Stimulated activated naive CD8-positive, alpha-beta T cell treated with anti-CD3 and anti-CD28 coated beads, Interleukin-15, Interleukin-2, amounts not matched to agents 100 ng/mL and 50 ng/mL, for 24 hours (primary cell): ENCODE measurements around the gene DENND1A.
"Not testable (repeated sequence)": the region's sequence is repeated elsewhere in the genome, so short reads cannot be mapped to it uniquely, and the experiment has no call there.

Experiments
- H3K27ac Mint-ChIP-seq: one replicate; pipeline ENCODE4 v1.8.0; 2021; ENCODE audit warnings: mild to moderate bottlenecking, mixed read lengths
- H3K27me3 Mint-ChIP-seq: one replicate; pipeline ENCODE4 v1.8.0; 2021; ENCODE audit warnings: mixed read lengths
- H3K36me3 Mint-ChIP-seq: one replicate; pipeline ENCODE4 v1.8.0; 2021; ENCODE audit warnings: low read depth, mixed read lengths
- H3K4me1 Mint-ChIP-seq: one replicate; pipeline ENCODE4 v1.8.0; 2021; ENCODE audit warnings: low read depth, mixed read lengths
- H3K4me3 Mint-ChIP-seq: one replicate; pipeline ENCODE4 v1.8.0; 2021; ENCODE audit warnings: mild to moderate bottlenecking, mixed read lengths
- H3K9me3 Mint-ChIP-seq: one replicate; pipeline ENCODE4 v1.8.0; 2021; ENCODE audit warnings: mixed read lengths

DENND1A gene

DNA sequence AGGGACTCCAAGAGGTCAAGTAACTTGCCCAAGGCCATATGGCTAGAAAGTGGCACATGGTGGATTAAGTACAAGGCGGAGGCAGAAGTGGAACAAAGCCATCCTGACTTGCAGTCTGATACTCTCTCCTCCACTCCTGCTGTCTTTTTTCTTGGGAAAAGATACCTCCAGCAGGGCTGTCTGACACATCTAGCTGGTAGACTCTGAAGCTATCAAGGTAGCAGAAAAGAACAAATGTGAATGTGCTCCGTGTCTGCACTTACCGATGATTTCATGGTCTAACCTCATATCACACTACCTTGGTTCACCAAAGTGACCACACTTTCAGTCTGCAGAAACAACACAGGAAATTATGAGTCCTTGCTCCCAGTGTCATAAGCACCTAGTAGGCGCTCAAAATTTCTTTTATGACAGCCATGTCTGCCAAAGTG, 289.1 kb downstream of the DENND1A start:
- Mint-ChIP-seq H3K36me3 (peaks cover 23% of the 10 kb centered on the region), H3K27ac (peak overlapping the region; percentile 84)

DNA sequence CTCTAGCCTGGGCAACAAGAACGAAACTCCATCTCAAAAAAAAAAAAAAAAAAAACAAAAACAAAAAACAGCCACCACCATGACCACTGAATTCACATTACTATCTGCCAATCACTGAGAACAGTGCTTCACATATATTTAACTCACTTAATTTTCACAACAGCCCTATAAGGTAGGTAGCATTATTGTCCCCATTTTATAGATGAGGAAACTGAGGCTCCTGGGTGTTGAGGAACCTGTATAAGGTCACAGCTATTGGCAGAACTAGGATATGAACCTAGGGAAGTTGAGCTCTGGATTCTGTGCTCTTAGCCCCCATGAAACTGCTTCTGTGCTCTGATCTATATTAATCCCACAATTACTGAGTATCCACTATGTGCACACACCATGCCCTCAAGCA, 290.2 kb downstream of the DENND1A start:
- H3K27me3 Mint-ChIP-seq, result no peaks in the 10 kb centered on the region
- no peak overlapping the region for H3K27ac Mint-ChIP-seq
- no peak overlapping the region for H3K4me3 Mint-ChIP-seq
- H3K36me3 Mint-ChIP-seq, result peaks cover 14% of the 10 kb centered on the region
- peaks cover 64% of the 10 kb centered on the region for H3K4me1 Mint-ChIP-seq
- no peaks in the 10 kb centered on the region for H3K9me3 Mint-ChIP-seq

More for the DNA sequence above, 289.1 kb downstream of the DENND1A start:
- Mint-ChIP-seq H3K9me3 (no peaks in the 10 kb centered on the region), H3K27me3 (no peaks in the 10 kb centered on the region), H3K4me1 (peaks cover 54% of the 10 kb centered on the region), H3K4me3 (peak overlapping the region; percentile 35)

DNA sequence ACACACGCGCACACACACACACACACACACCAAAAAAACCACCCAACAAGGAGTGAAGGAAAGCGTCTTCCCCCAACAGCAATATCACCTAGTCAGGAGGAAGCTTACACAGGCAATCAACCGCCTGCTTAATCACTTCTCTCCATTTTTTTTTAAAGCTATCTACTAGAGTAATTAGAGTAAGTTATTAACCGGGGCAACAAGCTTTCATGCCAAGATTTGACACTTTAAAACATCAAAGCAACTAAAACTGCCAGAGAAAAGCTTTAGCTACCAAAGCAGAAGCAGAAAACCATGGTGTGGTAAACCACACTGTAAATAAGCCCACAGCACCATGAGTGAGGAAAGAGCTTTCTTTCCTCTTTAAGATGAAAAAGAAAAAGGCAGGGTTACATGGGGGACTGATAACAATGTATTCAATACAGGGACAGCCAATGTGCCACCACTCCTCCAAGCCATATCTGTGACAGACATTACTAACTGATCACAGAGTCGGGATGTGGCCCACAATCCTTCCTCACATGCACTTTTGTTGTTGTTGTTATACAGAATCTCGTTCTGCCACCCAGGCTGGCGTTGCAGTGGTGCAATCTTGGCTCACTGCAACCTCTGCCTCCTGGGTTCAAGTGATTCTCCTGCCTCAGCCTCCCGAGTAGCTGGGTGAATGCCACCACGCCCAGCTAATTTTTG, 291.8 kb downstream of the DENND1A start:
- Mint-ChIP-seq H3K4me1 (peaks cover 67% of the 10 kb centered on the region), H3K36me3 (peaks cover under 1% of the 10 kb centered on the region), H3K27me3 (no peaks in the 10 kb centered on the region), H3K9me3 (no peaks in the 10 kb centered on the region), H3K4me3 (peak overlapping the region; percentile 73), H3K27ac (peak overlapping the region; percentile 81)

DNA sequence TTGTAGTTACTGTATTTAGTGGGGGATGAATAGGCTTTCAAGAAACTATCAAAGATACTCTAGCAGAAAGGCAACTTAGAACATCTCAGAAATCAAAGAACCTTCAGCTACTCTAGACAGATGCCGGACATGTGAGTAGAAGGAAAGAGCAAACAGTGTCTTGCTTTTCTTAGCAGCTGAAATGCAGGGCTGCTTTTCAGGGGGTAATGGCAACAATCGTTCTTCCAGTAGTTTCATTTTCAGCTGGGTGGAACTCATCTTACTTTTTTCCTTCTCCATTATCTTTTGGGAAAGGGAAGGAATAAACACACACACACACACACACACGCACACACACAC, 292.4 kb downstream of the DENND1A start:
- H3K27me3 Mint-ChIP-seq, result no peaks in the 10 kb centered on the region
- H3K36me3 Mint-ChIP-seq, result no peaks in the 10 kb centered on the region
- H3K4me3 Mint-ChIP-seq, result peak overlapping the region; percentile 73
- H3K27ac Mint-ChIP-seq, result peak overlapping the region; percentile 81
- peaks cover 67% of the 10 kb centered on the region for H3K4me1 Mint-ChIP-seq
- H3K9me3 Mint-ChIP-seq, result no peaks in the 10 kb centered on the region

DNA sequence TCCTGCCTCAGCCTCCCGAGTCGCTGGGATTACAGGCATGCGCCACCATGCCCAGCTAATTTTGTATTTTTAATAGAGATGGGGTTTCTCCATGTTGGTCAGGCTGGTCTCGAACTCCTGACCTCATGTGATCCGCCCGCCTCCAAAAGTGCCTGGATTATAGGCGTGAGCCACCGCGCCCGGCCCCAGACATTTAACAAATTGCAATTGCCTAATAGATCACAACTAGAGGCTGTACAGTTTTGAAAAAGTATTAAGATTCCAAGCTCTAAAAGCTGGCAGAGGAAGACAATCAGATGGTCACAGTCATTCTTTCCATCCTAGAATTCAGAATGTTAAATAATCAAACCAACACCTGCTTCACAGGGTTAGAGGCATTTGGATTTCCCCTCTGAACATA, 293.1 kb downstream of the DENND1A start:
- peaks cover 67% of the 10 kb centered on the region for H3K4me1 Mint-ChIP-seq
- not testable (repeated sequence) for H3K36me3 Mint-ChIP-seq, H3K4me3 Mint-ChIP-seq, H3K27me3 Mint-ChIP-seq, H3K9me3 Mint-ChIP-seq
- peak overlapping the region; percentile 52 for H3K27ac Mint-ChIP-seq

DNA sequence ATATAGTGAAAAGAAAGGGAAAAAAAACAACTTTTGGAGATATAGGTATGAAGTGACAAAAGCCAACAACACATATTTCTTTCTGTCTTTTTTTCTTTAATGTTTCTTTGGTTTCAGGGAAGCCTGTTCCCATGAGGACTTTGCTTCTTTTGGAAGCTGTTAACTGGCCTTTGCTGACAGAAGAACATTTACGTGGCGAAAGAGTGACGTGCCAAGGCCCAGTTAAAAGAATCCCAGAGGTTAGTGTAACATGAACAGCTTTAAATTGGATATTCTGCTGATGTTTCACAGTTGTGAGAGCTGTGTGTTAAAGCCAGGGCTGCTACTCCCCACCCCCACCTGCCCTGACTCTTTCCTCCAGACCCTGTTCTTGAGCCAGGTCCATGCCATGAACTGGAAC, 298.1 kb downstream of the DENND1A start:
- no peak overlapping the region for H3K27ac Mint-ChIP-seq
- peaks cover 23% of the 10 kb centered on the region for H3K4me1 Mint-ChIP-seq
- no peaks in the 10 kb centered on the region for H3K9me3 Mint-ChIP-seq
- no peak overlapping the region for H3K4me3 Mint-ChIP-seq
- peaks cover 28% of the 10 kb centered on the region for H3K36me3 Mint-ChIP-seq
- no peaks in the 10 kb centered on the region for H3K27me3 Mint-ChIP-seq

DNA sequence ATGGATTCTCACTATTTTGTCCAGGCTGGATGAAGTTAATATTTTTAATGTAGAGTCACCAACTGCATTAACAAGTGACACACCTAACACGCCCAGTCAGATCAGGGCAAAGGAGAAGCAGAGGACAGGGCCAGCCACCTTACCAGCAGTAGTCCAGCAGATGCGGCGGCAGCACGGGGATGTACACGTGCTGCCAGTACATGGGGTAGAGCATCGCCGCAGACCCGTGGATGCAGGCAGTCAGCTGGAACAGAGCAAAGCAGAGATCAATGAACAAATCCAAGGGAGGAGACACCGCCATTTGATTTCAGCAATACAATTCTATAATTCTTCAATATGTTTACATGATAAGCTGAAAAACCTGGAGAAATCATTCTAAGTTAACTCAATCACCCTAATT, 299.7 kb downstream of the DENND1A start:
- Mint-ChIP-seq H3K4me3 (no peak overlapping the region), H3K36me3 (peaks cover 28% of the 10 kb centered on the region), H3K4me1 (peaks cover 8% of the 10 kb centered on the region), H3K27ac (no peak overlapping the region), H3K27me3 (no peaks in the 10 kb centered on the region), H3K9me3 (no peaks in the 10 kb centered on the region)

DNA sequence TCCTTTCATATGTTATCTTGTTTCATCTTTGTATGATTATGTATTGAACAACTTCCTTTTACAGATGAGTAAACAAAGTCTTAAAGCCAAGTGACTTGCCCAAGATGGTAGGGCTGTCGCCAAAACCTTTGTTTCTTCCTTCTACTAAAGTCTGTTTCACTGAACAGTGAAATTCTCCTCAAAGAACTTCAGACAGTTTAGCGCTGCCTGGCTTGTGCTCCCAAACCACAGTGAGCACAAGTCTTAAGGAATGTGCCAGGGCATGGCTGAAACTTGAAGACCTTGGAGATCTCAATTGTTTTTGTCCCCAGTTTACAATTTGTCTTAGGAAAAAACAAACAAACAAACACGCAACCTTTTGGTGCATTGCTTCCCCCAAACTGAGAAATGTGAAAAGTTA, 300.4 kb downstream of the DENND1A start:
- no peak overlapping the region for H3K27ac Mint-ChIP-seq
- H3K4me1 Mint-ChIP-seq, result peaks cover under 1% of the 10 kb centered on the region
- no peaks in the 10 kb centered on the region for H3K27me3 Mint-ChIP-seq
- peaks cover 33% of the 10 kb centered on the region for H3K36me3 Mint-ChIP-seq
- no peak overlapping the region for H3K4me3 Mint-ChIP-seq
- H3K9me3 Mint-ChIP-seq, result no peaks in the 10 kb centered on the region

DNA sequence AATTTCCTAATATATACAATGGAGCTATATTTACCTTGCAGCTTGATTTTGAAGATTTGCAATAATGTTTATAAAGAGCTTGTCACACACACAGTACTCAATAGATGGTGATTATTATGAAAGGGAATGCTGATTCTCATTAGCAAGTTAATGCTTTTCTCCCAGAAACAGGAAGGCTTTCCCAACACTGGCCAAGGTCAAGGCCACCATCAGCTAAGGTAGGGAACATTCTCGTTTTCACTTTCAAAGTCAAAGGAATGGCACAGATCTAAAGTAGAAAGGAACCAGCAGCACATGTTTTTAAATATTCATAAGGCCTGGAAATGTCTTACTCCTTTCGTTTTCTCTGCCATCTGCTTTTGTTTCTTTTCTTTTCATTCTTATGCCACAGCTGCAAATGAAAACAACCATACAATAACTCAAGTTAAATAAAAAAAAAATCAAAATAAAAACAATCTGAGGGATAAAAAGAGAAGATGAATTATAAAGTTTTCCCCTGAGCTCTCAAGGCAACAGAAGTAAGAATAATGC, 307.1 kb downstream of the DENND1A start:
- Mint-ChIP-seq H3K36me3 (peaks cover 30% of the 10 kb centered on the region), H3K4me3 (no peak overlapping the region), H3K27me3 (no peaks in the 10 kb centered on the region), H3K9me3 (no peaks in the 10 kb centered on the region), H3K4me1 (peaks cover 2% of the 10 kb centered on the region), H3K27ac (no peak overlapping the region)

DNA sequence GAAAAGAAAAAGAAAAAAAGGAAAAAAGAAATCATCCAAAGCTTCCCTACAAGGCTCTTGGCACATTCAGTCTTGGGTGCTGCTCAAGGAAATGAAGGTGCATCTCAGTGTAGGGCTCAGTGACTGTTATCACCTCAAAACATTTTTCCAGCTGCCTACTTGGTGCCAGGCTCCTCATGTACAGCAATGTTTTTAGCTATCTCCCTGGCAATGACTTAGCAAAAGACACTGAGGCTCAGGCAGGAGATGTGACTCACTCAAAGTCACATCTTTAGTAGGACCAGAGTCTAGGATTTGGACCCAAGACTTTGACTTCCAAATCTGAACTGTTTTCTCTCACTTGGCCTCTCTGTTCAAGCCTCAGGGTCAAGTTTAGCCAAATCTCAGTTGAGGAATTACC, 309.7 kb downstream of the DENND1A start:
- Mint-ChIP-seq H3K9me3 (no peaks in the 10 kb centered on the region), H3K4me3 (no peak overlapping the region), H3K4me1 (peaks cover 17% of the 10 kb centered on the region), H3K27me3 (no peaks in the 10 kb centered on the region), H3K27ac (no peak overlapping the region), H3K36me3 (peaks cover 32% of the 10 kb centered on the region)

DNA sequence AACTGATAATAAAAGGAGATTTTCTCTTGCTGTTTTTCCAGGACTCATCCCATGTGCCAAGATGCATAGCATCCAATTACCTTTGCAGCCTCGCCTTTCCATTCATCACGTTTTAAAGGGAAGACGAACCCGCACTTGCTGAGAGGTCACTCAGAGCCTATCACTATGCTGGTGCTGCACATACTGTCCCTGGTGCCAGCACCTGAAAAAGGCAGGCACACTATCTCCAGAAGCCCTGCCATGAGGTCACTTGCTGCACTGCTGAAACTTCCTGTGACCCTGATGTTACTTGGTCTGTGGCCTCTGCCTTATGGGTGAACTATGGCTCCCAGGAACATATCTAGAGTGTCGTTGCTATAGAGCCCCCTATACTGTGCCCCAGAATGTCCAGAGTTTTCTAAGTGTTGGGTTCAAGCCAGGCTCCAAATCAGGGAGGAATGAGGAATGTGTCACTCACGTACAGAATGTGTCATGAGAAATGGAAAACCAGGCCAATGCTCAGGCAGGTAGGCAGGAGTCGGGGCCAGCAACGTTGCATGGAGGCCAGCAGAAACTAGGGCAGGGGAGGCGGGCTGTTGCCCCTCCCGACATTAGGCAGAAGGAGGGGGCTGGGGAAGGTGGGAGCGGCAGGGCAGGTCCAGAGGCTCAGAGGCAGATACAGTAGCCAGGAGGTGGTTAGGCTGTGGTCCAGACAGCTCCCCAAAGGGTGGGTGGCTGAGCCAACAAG, 311.8 kb downstream of the DENND1A start:
- Mint-ChIP-seq H3K4me3 (no peak overlapping the region), H3K27me3 (no peaks in the 10 kb centered on the region), H3K9me3 (no peaks in the 10 kb centered on the region), H3K4me1 (peaks cover 17% of the 10 kb centered on the region), H3K27ac (no peak overlapping the region), H3K36me3 (peaks cover 20% of the 10 kb centered on the region)

DNA sequence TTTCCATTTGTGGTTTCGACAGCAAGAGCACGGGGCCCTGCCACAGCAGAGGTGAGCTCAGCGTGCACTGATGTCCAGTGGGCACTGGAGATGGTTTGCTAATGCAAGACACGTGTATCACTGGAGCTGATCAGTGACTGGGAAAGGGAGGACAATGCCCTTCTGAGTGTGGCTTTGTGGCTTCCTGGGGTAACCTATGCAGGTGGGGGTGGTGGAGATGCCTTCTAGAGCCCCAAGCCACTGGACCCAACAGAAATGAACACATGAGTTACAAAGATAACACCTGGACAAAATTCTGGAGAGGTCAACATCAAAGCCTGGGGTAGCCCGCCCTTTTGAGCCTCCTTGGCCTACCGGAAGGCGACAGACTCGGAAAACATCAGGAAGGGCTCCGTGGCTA, 312.6 kb downstream of the DENND1A start:
- Mint-ChIP-seq H3K4me1 (peaks cover 17% of the 10 kb centered on the region), H3K27me3 (no peaks in the 10 kb centered on the region), H3K36me3 (peaks cover 20% of the 10 kb centered on the region), H3K27ac (no peak overlapping the region), H3K9me3 (no peaks in the 10 kb centered on the region), H3K4me3 (no peak overlapping the region)

DNA sequence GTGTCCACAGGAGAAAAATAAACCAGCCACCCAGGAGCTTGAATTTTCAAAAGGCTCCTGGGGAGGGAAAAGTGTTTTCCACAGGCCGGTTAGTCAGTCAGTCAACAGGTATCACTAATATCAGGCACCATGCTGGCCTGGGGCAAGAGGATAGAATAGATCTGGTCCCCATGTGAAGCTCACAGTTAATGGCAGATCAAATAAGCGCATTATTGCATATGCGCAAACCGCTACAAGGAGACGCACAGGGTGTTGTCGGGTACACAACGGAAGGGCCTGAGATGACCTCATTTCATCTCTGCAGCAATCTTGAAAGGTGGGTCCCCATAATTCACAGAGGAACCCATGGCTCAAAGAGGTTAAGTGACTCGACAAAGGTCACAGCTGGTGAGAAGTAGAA, 313.2 kb downstream of the DENND1A start:
- H3K36me3 Mint-ChIP-seq, result peaks cover 20% of the 10 kb centered on the region
- H3K27ac Mint-ChIP-seq, result no peak overlapping the region
- no peaks in the 10 kb centered on the region for H3K27me3 Mint-ChIP-seq
- H3K4me3 Mint-ChIP-seq, result no peak overlapping the region
- peaks cover 17% of the 10 kb centered on the region for H3K4me1 Mint-ChIP-seq
- no peaks in the 10 kb centered on the region for H3K9me3 Mint-ChIP-seq

DNA sequence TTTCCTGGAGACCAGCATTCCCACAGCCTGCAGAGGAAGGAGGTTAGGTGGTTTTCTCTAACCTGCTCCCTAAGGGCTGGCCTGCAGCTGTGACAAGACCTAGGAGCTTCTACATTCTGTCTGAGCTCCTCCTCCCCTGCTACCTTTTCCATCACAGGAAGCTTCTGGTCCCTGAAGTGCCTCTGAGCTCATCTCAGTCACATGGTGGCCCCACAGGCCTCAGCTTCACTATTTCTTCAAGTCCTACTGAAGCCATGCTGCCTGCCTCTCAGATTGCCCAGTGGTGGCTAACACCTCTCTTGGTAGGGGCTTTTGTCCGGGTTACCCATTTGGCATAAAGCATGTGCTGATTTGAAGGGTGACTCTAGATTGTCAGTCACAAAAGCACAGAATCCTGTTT, 314.5 kb downstream of the DENND1A start:
- Mint-ChIP-seq H3K4me1 (peaks cover 17% of the 10 kb centered on the region), H3K27ac (no peak overlapping the region), H3K27me3 (no peaks in the 10 kb centered on the region), H3K36me3 (peaks cover 18% of the 10 kb centered on the region), H3K9me3 (no peaks in the 10 kb centered on the region), H3K4me3 (no peak overlapping the region)

DNA sequence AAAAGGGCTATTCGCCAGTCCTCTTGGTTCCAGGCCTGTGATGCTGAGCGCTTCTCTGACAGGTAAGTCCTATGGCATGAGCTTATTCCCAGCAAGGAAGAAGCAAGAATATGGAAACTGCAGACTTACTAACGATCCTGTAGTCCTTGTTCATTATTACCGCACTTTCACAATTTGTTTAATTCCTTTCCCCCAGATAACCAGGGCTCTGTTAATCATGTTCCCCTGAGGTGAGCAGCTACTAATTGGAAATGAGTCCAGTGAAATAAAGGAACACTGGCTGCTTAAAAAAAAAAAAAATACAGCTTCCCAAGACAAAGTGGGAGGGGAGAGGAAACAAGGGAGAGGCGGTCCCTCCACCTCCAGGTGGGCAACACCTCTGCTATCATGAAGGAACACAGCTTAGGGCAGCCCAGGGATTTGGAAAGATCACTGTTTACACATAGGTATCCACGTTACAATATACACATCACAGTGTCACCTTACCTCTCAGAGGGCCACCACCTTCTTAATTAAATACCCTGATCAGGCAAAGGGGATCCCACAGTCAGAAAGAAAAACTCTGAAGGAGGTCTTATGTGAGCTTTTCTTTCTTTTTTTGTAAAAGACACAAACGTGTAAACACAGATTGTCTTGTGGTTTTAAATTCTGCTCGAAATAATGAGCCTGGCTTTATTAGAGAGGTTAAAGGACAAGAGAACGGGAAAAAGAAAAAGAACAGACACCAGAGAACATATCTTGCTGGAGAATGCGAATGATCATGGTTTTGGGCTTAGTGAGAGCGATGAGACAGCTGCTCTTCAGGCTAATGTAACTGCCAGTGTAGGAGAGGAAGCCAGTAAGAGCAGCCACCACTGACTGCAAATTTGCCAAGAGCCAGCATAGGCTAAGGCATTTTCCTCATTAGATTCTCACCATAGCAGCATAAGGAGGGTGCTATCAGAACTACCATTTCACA, 315.3 kb downstream of the DENND1A start:
- Mint-ChIP-seq H3K27ac (no peak overlapping the region), H3K4me3 (no peak overlapping the region), H3K36me3 (peaks cover 18% of the 10 kb centered on the region), H3K4me1 (peaks cover 17% of the 10 kb centered on the region), H3K27me3 (no peaks in the 10 kb centered on the region), H3K9me3 (no peaks in the 10 kb centered on the region)
